ENCODE results near the gene GTPBP1.

The GTPBP1 gene

GRCh38 chr22:38705235-38706100 lies at the start of gene GTPBP1:
Gene GTPBP1 (plus strand): TSS chr22:38705944. CDS start chr22:38705956, 12 bp downstream.
- DNase-seq = peak; percentile 100

GRCh38 chr22:38656256-38657044 lies 49.3 kb upstream of the GTPBP1 start, which contains the start of the genes CBY1 and FAM227A:
Gene CBY1 (plus strand): TSS chr22:38656638. CDS start chr22:38668055, 11,417 bp downstream.
Gene FAM227A (minus strand): TSS chr22:38656392. CDS start chr22:38650168, 6,224 bp downstream.
- DNase-seq = peak; percentile 96

GRCh38 chr22:38657045-38657909 lies 48.5 kb upstream of the GTPBP1 start:
- peak; percentile 83 for DNase-seq

- no peak for DNase-seq
Measured at GRCh38 chr22:38674888-38675287, 30.9 kb upstream of the GTPBP1 start.

GRCh38 chr22:38675833-38676232 lies 29.9 kb upstream of the GTPBP1 start:
- no peak for DNase-seq

GRCh38 chr22:38681582-38682335 lies 24.0 kb upstream of the GTPBP1 start, which contains the start of gene TOMM22:
Gene TOMM22 (plus strand): TSS chr22:38681957. CDS start chr22:38681979, 22 bp downstream.
- DNase-seq = peak; percentile 93

GRCh38 chr22:38684895-38685294 lies 20.8 kb upstream of the GTPBP1 start:
- DNase-seq = no peak

- DNase-seq = no peak
Measured at GRCh38 chr22:38685761-38686160, 20.0 kb upstream of the GTPBP1 start.

GRCh38 chr22:38689651-38690050 lies 16.1 kb upstream of the GTPBP1 start:
- DNase-seq = no peak

- DNase-seq = no peak
Measured at GRCh38 chr22:38694049-38694448, 11.7 kb upstream of the GTPBP1 start.

GRCh38 chr22:38694940-38695339 lies 10.8 kb upstream of the GTPBP1 start:
- no peak for DNase-seq

- DNase-seq = peak; percentile 59
Measured at GRCh38 chr22:38696606-38697424, 8.9 kb upstream of the GTPBP1 start.

GRCh38 chr22:38697425-38698089 lies 8.2 kb upstream of the GTPBP1 start:
- peak; percentile 44 for DNase-seq

- DNase-seq = no peak
Measured at GRCh38 chr22:38698407-38699094, 7.2 kb upstream of the GTPBP1 start.

GRCh38 chr22:38699143-38699542 lies 6.6 kb upstream of the GTPBP1 start:
- no peak for DNase-seq

GRCh38 chr22:38699784-38700183 lies 6.0 kb upstream of the GTPBP1 start:
- peak; percentile 22 for DNase-seq

GRCh38 chr22:38700270-38700788 lies 5.4 kb upstream of the GTPBP1 start:
- peak; percentile 82 for DNase-seq

GRCh38 chr22:38700789-38701628 lies 4.7 kb upstream of the GTPBP1 start, which contains the start of gene JOSD1:
Gene JOSD1 (minus strand): TSS chr22:38700943. CDS start chr22:38699987, 956 bp downstream.
- peak; percentile 97 for DNase-seq
